A673 (cell line): ENCODE measurements around the gene SOX5. TPM values are rescaled to one million over a fixed set of nuclear protein-coding genes. Genes with fewer than 3 reads are reported as not detected.
A peak's percentile ranks its signal among the peaks of the same experiment; 100 is the strongest.
"Not testable (repeated sequence)": the region's sequence is repeated elsewhere in the genome, so short reads cannot be mapped to it uniquely, and the experiment has no call there.

Experiments used
- BruUV-seq: library from RNA; stranded (reverse); fragments of 400-500 nt; replicated peaks from 2 replicates; lab custom pipeline; 2021; lab: Mats Ljungman, UMichigan
- CTCF ChIA-PET: fragments of 300-600 bp; sonication (Branson Sonifier 250); formaldehyde crosslinking; loops from one replicate; lab custom pipeline; 2022; ENCODE audit warnings: antibody characterized with exemption; lab: Charles Lee
- POLR2A ChIA-PET: fragments of 300-600 bp; sonication (Branson Sonifier 250); formaldehyde crosslinking; loops from one replicate; lab custom pipeline; 2022; ENCODE audit warnings: antibody characterized with exemption; ENCODE audit not compliant: low non-redundant PET; lab: Charles Lee
- DNase-seq: peaks from one replicate; pipeline ENCODE4 v3.0.0-alpha.2; 2015; ENCODE audit warnings: low spot score
- H3K27ac ChIP-seq: fragments of 200-600 bp; sonication (generic); 2 replicates; pipeline ENCODE4 v1.5.1; 2016; ENCODE audit warnings: mixed run types, low read depth, mild to moderate bottlenecking, mixed read lengths, antibody characterized with exemption, low read length; ENCODE audit not compliant: poor library complexity, severe bottlenecking
- H3K27me3 ChIP-seq: fragments of 200-600 bp; sonication (generic); replicated peaks from 2 replicates; pipeline ENCODE4 v1.6.1; 2017; ENCODE audit warnings: mixed run types, low read depth, mild to moderate bottlenecking, mixed read lengths, antibody characterized with exemption, low read length; ENCODE audit not compliant: insufficient read depth, poor library complexity
- H3K36me3 ChIP-seq: fragments of 200-600 bp; sonication (generic); 2 replicates; pipeline ENCODE4 v1.6.1; 2016; ENCODE audit warnings: mixed run types, mild to moderate bottlenecking, mixed read lengths, antibody characterized with exemption, low read length; ENCODE audit not compliant: insufficient read depth, poor library complexity, severe bottlenecking
- H3K4me1 ChIP-seq: fragments of 200-600 bp; sonication (generic); 2 replicates; pipeline ENCODE4 v1.6.1; 2017; ENCODE audit warnings: mixed run types, mild to moderate bottlenecking, mixed read lengths, antibody characterized with exemption, low read length; ENCODE audit not compliant: insufficient read depth, poor library complexity, severe bottlenecking
- H3K4me3 ChIP-seq: fragments of 200-600 bp; sonication (generic); 2 replicates; pipeline ENCODE4 v1.5.1; 2016; ENCODE audit warnings: low read depth, mixed run types, mild to moderate bottlenecking, mixed read lengths, low read length; ENCODE audit not compliant: poor library complexity, severe bottlenecking
- H3K9me3 ChIP-seq: fragments of 200-600 bp; sonication (generic); 2 replicates; pipeline ENCODE4 v1.6.1; 2016; ENCODE audit warnings: mixed run types, low read depth, mild to moderate bottlenecking, mixed read lengths, antibody characterized with exemption, low read length; ENCODE audit not compliant: poor library complexity, severe bottlenecking
- EZH2 ChIP-seq: fragments of 200-600 bp; sonication (generic); IDR thresholded peaks from 2 replicates; pipeline ENCODE4 v1.6.1; 2017; ENCODE audit warnings: borderline replicate concordance, low read depth, mild to moderate bottlenecking, mixed read lengths, antibody characterized with exemption, low read length; ENCODE audit not compliant: poor library complexity, severe bottlenecking
- intact Hi-C: fragments of 100-400 bp; cut with micrococcal nuclease; formaldehyde crosslinking; loops from one replicate; pipeline ENCODE4 v1.10.0; 2022; ENCODE audit not compliant: unreplicated experiment
- total RNA-seq: library from RNA; stranded (reverse); gene quantifications from 2 replicates; pipeline ENCODE4 v1.2.3, GENCODE V29; 2021
- TF ChIP-seq, protein P1 (sequence below): fragments of 300-800, 200-600 bp; sonication (generic); conservative IDR thresholded peaks from 2 replicates; pipeline ENCODE4 v1.5.1; 2017; ENCODE audit warnings: low read depth, mild to moderate bottlenecking, antibody characterized with exemption, low read length, moderate library complexity, mixed read lengths

SOX5 gene
- total RNA-seq, 1 experiment from 2014 or later, result 11.9 TPM

DNA sequence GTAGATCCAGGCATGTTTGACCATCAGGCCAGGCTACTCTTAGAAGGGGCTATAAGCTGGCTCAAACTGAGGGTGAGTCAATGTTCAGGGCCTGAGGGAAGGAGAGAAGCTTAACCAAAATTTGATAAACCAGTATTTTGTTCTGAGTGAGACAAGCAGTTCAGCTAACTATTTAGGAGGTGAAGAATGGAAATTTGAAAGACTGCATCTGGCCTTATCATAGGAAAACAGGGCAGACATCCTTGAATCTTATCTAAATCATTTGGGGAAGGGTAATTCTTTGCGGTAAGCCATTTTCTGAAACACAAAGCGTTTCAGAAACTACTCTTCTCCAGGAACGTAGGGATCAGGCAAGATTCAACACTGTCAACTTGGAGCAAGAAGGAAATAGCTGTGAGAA is 447.2 kb downstream of the SOX5 start:
- CTCF ChIA-PET, result no interaction called here
- Histone ChIP-seq H3K4me1 (no peaks in the 10 kb centered on the region), H3K27me3 (no peaks in the 10 kb centered on the region), H3K27ac (no peak overlapping the region), H3K4me3 (no peak overlapping the region), H3K36me3 (no peaks in the 10 kb centered on the region), H3K9me3 (no peaks in the 10 kb centered on the region)
- TF ChIP-seq EZH2, result no peak
- TF ChIP-seq, protein P1, sequence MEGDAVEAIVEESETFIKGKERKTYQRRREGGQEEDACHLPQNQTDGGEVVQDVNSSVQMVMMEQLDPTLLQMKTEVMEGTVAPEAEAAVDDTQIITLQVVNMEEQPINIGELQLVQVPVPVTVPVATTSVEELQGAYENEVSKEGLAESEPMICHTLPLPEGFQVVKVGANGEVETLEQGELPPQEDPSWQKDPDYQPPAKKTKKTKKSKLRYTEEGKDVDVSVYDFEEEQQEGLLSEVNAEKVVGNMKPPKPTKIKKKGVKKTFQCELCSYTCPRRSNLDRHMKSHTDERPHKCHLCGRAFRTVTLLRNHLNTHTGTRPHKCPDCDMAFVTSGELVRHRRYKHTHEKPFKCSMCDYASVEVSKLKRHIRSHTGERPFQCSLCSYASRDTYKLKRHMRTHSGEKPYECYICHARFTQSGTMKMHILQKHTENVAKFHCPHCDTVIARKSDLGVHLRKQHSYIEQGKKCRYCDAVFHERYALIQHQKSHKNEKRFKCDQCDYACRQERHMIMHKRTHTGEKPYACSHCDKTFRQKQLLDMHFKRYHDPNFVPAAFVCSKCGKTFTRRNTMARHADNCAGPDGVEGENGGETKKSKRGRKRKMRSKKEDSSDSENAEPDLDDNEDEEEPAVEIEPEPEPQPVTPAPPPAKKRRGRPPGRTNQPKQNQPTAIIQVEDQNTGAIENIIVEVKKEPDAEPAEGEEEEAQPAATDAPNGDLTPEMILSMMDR, result no peak
- BruUV-seq, result no TSS peak
- POLR2A ChIA-PET, result no interaction called here
- DNase-seq, result no peak
- intact Hi-C loops, result no loop called here

DNA sequence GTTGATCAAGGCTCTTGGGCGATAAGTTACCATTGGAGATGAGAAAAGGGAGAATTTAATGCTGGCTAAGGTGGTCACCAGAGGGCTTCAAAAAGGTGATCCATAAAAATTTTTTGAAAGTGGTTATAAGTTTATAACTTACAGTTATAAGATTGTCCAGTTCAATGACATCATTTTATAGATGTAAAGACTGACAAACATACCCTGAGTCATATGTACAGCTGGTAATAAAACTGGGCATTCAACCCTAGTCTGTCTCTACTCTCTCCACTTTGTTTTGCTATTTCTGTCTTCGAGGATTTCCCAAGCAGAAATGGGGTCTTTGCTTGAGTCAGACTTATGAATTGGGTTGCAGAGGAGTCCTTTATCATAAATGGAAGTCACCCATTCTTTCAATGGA is 454.0 kb downstream of the SOX5 start:
- intact Hi-C loops, result no loop called here
- Histone ChIP-seq H3K36me3 (no peaks in the 10 kb centered on the region), H3K9me3 (no peaks in the 10 kb centered on the region), H3K4me1 (no peaks in the 10 kb centered on the region), H3K27ac (no peak overlapping the region), H3K27me3 (no peaks in the 10 kb centered on the region), H3K4me3 (no peak overlapping the region)
- ChIA-PET POLR2A (no interaction called here), CTCF (no interaction called here)
- no TSS peak for BruUV-seq
- DNase-seq, result no peak
- no peak for TF ChIP-seq EZH2
- TF ChIP-seq, protein P1, result no peak

DNA sequence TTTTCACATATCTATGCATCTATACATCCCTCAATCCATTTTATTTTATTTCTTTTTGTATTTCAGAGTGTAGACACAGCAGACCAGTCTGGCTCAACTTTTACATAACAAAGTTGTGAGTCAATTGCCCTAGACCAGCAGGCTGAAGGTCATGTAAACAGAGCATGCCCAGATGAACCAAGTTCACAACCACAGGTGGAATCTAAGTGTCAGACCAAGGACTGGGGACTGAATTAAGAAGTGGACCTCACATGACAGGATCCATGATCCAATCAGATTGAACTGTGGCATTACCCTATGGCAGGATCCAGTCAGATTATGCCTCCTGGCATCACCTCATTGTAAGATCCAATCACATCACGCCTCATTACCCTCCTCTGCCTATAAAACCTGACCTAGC is 455.8 kb downstream of the SOX5 start:
- H3K27me3 ChIP-seq, result no peaks in the 10 kb centered on the region
- CTCF ChIA-PET, result no interaction called here
- H3K36me3 ChIP-seq, result no peaks in the 10 kb centered on the region
- no peak overlapping the region for H3K4me3 ChIP-seq
- no peaks in the 10 kb centered on the region for H3K4me1 ChIP-seq
- BruUV-seq, result no TSS peak
- no peaks in the 10 kb centered on the region for H3K9me3 ChIP-seq
- DNase-seq, result peak; percentile 8
- POLR2A ChIA-PET, result no interaction called here
- H3K27ac ChIP-seq, result no peak overlapping the region
- intact Hi-C loops, result no loop called here
- no peak for TF ChIP-seq EZH2

DNA sequence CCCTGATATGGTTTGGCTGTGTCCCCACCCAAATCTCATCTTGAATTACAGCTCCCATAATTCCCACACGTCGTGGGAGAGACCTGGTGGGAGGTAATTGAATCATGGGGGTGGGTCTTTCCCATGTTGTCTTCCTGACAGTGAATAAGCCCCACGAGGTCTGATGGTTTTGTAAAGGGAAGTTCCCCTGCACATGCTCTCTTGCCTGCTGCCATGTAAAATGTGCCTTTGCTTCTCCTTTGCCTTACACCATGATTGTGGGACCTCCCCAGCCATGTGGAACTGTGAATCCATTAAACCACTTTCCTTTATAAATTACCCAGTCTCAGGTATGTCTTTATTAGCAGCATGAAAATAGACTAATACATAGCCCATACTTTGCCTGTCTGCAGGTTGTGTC is 458.4 kb downstream of the SOX5 start:
- H3K27me3 ChIP-seq, H3K9me3 ChIP-seq, intact Hi-C loops, H3K36me3 ChIP-seq, CTCF ChIA-PET, DNase-seq, H3K4me3 ChIP-seq, POLR2A ChIA-PET, BruUV-seq, H3K27ac ChIP-seq, H3K4me1 ChIP-seq: not testable (repeated sequence)
